GM21576 (cell line): ENCODE results near the gene TERT.

Experiments used
- ATAC-seq: cut with Tn5 transposase; IDR thresholded peaks from one replicate; pipeline ENCODE4 v1.9.1; 2021; ENCODE audit warnings: mild to moderate bottlenecking, moderate library complexity; ENCODE audit not compliant: unreplicated experiment

The TERT gene

GRCh38 chr5:1222621-1223277, 72.1 kb downstream of the TERT start:
- ATAC-seq: no peak

- ATAC-seq: no peak
Observed at GRCh38 chr5:1222147-1222546, 72.7 kb downstream of the TERT start.

GRCh38 chr5:1221721-1222120, 73.1 kb downstream of the TERT start:
- no peak for ATAC-seq

GRCh38 chr5:1220831-1221230, 74.0 kb downstream of the TERT start:
- no peak for ATAC-seq

- ATAC-seq: no peak
Observed at GRCh38 chr5:1220351-1220750, 74.5 kb downstream of the TERT start.

GRCh38 chr5:1219768-1220100, 75.1 kb downstream of the TERT start:
- no peak for ATAC-seq

GRCh38 chr5:1219098-1219767, 75.6 kb downstream of the TERT start:
- no peak for ATAC-seq

- ATAC-seq: no peak
Observed at GRCh38 chr5:1218351-1219080, 76.4 kb downstream of the TERT start.

GRCh38 chr5:1217596-1218206, 77.2 kb downstream of the TERT start:
- no peak for ATAC-seq

GRCh38 chr5:1216918-1217295, 78.0 kb downstream of the TERT start:
- ATAC-seq: no peak

GRCh38 chr5:1216211-1216917, 78.5 kb downstream of the TERT start:
- no peak for ATAC-seq

- ATAC-seq: no peak
Observed at GRCh38 chr5:1215320-1216096, 79.4 kb downstream of the TERT start.

- ATAC-seq: no peak
Observed at GRCh38 chr5:1214936-1215220, 80.0 kb downstream of the TERT start.

GRCh38 chr5:1214163-1214935, 80.5 kb downstream of the TERT start:
- no peak for ATAC-seq

- ATAC-seq: no peak
Observed at GRCh38 chr5:1213508-1214162, 81.2 kb downstream of the TERT start.

GRCh38 chr5:1212881-1213280, 82.0 kb downstream of the TERT start:
- ATAC-seq: no peak

- ATAC-seq: no peak
Observed at GRCh38 chr5:1212271-1212670, 82.6 kb downstream of the TERT start.

GRCh38 chr5:1211701-1212100, 83.2 kb downstream of the TERT start:
- ATAC-seq: no peak

- no peak for ATAC-seq
Observed at GRCh38 chr5:1210832-1211251, 84.0 kb downstream of the TERT start.
